MCF 10A (cell line): Measurements from ENCODE around the gene STRN4. TPM values are rescaled to one million over a fixed set of nuclear protein-coding genes. Genes with fewer than 3 reads are reported as not detected.

Experiments
- BruUV-seq: library from RNA; stranded (reverse); fragments of 400-500 nt; replicated peaks from 2 replicates; lab custom pipeline; 2021; lab: Mats Ljungman, UMichigan
- CTCF ChIA-PET: fragments of 300-600 bp; sonication (Branson Sonifier 250); formaldehyde crosslinking; extraction: SDS; loops from one replicate; lab custom pipeline; 2021; ENCODE audit warnings: antibody characterized with exemption, inconsistent platforms; lab: Yijun Ruan, JAX
- POLR2A ChIA-PET: fragments of 300-600, 350-650 bp; sonication (Branson Sonifier 250); formaldehyde crosslinking; extraction: SDS; loops from one replicate; lab custom pipeline; 2020; ENCODE audit warnings: antibody characterized with exemption, inconsistent platforms; lab: Yijun Ruan, JAX
- DNase-seq: peaks from one replicate; pipeline ENCODE4 v3.0.0-alpha.2; 2018; ENCODE audit not compliant: unreplicated experiment
- H3K27ac Mint-ChIP-seq: one replicate; pipeline ENCODE4 v1.8.0; 2022; ENCODE audit warnings: mild to moderate bottlenecking, low read depth, mixed read lengths; ENCODE audit not compliant: unreplicated experiment
- H3K27me3 Mint-ChIP-seq: one replicate; pipeline ENCODE4 v1.8.0; 2022; ENCODE audit warnings: mixed read lengths; ENCODE audit not compliant: insufficient read depth, unreplicated experiment
- H3K36me3 Mint-ChIP-seq: one replicate; pipeline ENCODE4 v1.8.0; 2022; ENCODE audit warnings: mild to moderate bottlenecking, moderate library complexity, mixed read lengths; ENCODE audit not compliant: insufficient read depth, unreplicated experiment
- H3K4me1 Mint-ChIP-seq: one replicate; pipeline ENCODE4 v1.8.0; 2022; ENCODE audit warnings: mixed read lengths; ENCODE audit not compliant: insufficient read depth, unreplicated experiment
- H3K4me3 Mint-ChIP-seq: one replicate; pipeline ENCODE4 v1.8.0; 2022; ENCODE audit warnings: mild to moderate bottlenecking, moderate library complexity, mixed read lengths; ENCODE audit not compliant: unreplicated experiment
- H3K9me3 Mint-ChIP-seq: one replicate; pipeline ENCODE4 v1.8.0; 2022; ENCODE audit warnings: mixed read lengths; ENCODE audit not compliant: unreplicated experiment
- intact Hi-C: fragments of 100-400 bp; cut with micrococcal nuclease; formaldehyde crosslinking; loops from 2 replicates; pipeline ENCODE4 v1.14.1; 2022
- total RNA-seq: library from RNA; stranded (reverse); gene quantifications from 2 replicates; pipeline ENCODE4 v1.2.3, GENCODE V29; 2022
- TF ChIP-seq, protein P1 (sequence below): fragments of 200-600 bp; IDR thresholded peaks from one replicate; pipeline ENCODE4 v1.8.0; 2022; ENCODE audit warnings: antibody characterized with exemption, mild to moderate bottlenecking; ENCODE audit not compliant: unreplicated experiment

STRN4 gene
- total RNA-seq, 1 experiment from 2014 or later: 92.3 TPM

DNA sequence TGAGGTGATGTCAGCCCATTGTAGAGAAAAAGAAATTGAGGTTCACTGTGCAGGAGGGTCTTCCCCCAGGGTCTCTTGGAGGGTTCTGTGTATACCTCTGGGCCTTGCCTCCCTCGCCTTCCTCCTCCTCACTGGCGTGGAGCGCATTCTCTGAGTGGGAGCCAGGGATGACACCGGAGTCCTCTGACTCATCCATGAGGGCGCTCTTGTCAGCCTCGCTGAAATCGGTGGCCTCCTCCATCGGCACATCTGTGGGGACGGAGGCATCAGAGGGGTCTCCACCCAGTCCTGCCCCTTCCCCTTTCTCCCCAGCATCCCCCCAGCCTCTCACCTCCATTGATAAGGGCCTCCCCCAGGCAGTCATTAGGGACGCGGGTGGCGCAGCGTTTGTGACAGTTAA is 45.5 kb downstream of the STRN4 start:
- Mint-ChIP-seq H3K4me1 (peaks cover 6% of the 10 kb centered on the region), H3K27me3 (no peaks in the 10 kb centered on the region), H3K27ac (no peak overlapping the region), H3K4me3 (no peak overlapping the region), H3K9me3 (no peaks in the 10 kb centered on the region), H3K36me3 (peaks cover 92% of the 10 kb centered on the region)
- ChIA-PET POLR2A (no interaction called here), CTCF (interaction anchor here (0.9 kb wide), 1 partner anchor 84 kb away, joined by 3 read pairs; no protein-coding TSS in a partner anchor)
- no peak for DNase-seq
- TF ChIP-seq, protein P1, sequence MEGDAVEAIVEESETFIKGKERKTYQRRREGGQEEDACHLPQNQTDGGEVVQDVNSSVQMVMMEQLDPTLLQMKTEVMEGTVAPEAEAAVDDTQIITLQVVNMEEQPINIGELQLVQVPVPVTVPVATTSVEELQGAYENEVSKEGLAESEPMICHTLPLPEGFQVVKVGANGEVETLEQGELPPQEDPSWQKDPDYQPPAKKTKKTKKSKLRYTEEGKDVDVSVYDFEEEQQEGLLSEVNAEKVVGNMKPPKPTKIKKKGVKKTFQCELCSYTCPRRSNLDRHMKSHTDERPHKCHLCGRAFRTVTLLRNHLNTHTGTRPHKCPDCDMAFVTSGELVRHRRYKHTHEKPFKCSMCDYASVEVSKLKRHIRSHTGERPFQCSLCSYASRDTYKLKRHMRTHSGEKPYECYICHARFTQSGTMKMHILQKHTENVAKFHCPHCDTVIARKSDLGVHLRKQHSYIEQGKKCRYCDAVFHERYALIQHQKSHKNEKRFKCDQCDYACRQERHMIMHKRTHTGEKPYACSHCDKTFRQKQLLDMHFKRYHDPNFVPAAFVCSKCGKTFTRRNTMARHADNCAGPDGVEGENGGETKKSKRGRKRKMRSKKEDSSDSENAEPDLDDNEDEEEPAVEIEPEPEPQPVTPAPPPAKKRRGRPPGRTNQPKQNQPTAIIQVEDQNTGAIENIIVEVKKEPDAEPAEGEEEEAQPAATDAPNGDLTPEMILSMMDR: no peak
- intact Hi-C loops: no loop called here
- BruUV-seq: no TSS peak

DNA sequence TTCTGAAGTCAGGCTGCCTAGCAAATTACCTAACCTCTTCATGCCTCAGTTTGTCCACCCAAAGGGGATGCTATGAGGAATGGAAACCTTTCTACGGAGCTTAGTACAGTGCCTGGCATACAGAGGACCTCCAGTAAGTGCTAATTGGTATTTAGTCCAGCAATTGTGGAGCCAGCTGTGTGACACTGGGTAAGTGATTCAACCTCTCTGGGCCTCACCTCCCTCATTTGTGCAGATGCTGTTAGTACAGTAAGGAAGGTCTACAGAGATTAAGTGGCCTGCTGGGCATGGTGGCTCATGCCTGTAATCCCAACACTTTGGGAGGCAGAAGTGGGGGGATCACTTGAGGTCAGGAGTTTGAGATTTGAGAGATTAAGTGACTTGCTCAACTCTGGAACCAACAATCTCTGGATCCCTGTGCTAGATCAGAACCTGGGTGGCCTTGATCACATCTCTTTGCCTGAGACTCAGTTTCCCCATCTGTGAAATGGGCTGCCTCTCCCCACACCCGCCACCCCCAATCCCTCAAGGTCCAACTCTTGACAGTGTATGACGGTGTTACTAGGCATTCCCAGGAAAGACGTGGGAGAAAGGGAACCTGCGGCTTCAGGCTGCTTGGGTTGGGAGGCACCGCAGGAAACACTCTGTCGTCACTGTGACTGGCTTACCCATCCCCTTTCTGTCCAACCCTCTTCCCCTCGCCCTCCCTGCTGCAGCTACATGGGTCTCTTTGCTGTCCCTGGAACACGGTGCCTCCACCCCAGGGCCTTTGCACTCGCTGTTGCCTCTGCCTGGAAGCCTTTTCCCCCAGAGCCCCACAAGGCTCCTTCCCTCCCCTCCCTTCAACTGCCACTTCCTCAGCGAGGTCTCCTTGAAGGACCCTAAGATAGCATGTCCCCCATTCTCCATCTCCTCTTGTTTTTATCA is 47.6 kb downstream of the STRN4 start:
- Mint-ChIP-seq H3K36me3 (peaks cover 97% of the 10 kb centered on the region), H3K9me3 (no peaks in the 10 kb centered on the region), H3K4me1 (no peaks in the 10 kb centered on the region), H3K4me3 (no peak overlapping the region), H3K27ac (no peak overlapping the region), H3K27me3 (no peaks in the 10 kb centered on the region)
- BruUV-seq: no TSS peak
- ChIA-PET POLR2A (no interaction called here), CTCF (interaction anchor here (0.6 kb wide), 2 partner anchors 36 to 37 kb away, joined by 3 to 4 read pairs; partner anchors contain the start of gene DACT3)
- TF ChIP-seq, protein P1: no peak
- intact Hi-C loops: no loop called here
- no peak for DNase-seq

DNA sequence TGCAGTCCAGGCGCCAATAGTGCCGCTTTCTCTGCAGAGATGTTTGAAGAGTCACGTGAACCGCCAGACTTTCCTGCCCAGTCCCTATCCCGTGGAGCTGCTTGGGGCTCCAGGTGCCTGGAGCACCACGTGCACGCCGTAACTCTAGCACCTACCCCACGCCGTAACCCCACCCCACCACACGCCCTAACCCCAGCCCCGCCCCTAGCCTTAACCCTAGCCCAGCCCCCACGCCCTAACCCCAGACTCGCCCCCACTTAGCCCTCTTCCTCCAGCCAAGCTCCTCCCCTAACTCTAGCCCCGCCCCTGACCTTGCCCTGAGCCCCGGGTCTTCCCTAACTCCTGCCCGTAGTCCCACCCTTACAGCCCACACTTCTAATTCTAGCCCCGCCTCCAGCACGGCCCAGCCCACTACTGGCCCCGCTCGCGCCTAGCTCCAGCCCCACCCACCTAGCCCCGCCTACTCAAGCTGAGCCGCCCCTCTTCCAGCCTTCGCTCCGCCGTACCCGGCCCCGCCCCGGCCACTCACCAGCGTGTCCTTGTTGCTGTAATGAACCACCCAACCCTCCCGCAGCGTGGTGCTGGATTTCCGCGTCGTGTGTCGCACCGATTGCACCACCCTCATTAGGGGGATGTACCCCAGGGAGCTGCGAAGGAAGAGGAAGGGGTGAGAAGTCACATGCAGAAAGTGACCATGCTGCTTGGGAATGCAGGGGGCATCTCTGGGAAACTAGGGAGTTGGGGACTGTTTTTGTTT is 48.9 kb downstream of the STRN4 start:
- DNase-seq: no peak
- intact Hi-C loops: no loop called here
- ChIA-PET CTCF (interaction anchor here (0.5 to 0.9 kb wide), 3 partner anchors 9 to 56 kb away, joined by 3 to 4 read pairs (median 3); no protein-coding TSS in a partner anchor), POLR2A (no interaction called here)
- peaks cover 97% of the 10 kb centered on the region for H3K36me3 Mint-ChIP-seq
- no peak overlapping the region for H3K27ac Mint-ChIP-seq
- no peak overlapping the region for H3K4me3 Mint-ChIP-seq
- TF ChIP-seq, protein P1: no peak
- no TSS peak for BruUV-seq
- no peaks in the 10 kb centered on the region for H3K4me1 Mint-ChIP-seq
- no peaks in the 10 kb centered on the region for H3K27me3 Mint-ChIP-seq
- no peaks in the 10 kb centered on the region for H3K9me3 Mint-ChIP-seq

DNA sequence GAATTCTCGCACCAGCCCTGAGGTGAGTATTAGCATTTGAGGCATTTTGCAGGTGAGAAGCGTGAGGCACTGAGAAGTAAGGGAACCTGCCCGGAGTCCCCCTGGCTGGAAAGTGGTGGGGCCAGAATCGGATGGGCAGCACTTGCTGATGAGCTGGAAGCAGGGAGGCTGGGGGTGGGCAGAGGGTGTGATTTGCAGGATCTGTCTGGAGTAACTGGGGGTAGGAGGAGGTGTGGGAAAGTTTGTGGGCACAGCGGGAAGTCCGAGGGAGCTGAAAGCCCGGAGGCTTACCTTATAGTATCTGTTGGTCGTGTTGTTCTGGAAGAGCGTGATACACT is 49.4 kb downstream of the STRN4 start:
- DNase-seq: no peak
- Mint-ChIP-seq H3K9me3 (no peaks in the 10 kb centered on the region), H3K4me3 (no peak overlapping the region), H3K27ac (no peak overlapping the region), H3K36me3 (peaks cover 97% of the 10 kb centered on the region), H3K27me3 (no peaks in the 10 kb centered on the region), H3K4me1 (no peaks in the 10 kb centered on the region)
- TF ChIP-seq, protein P1: no peak
- ChIA-PET POLR2A (no interaction called here), CTCF (interaction anchor here (0.5 to 0.9 kb wide), 3 partner anchors 9 to 57 kb away, joined by 3 to 4 read pairs (median 3); no protein-coding TSS in a partner anchor)
- intact Hi-C loops: no loop called here
- no TSS peak for BruUV-seq
